Lung (tissue), 12 donors: ENCODE results near the gene ANAPC5. TPM values are rescaled to one million over a fixed set of nuclear protein-coding genes. Genes with fewer than 3 reads are reported as not detected.

Experiments used
- ATAC-seq: fragments of 200-7000 bp; cut with Tn5 transposase; one replicate; pipeline ENCODE4 v1.9.1; 2020; ENCODE audit warnings: moderate number of reproducible peaks; ENCODE audit not compliant: insufficient read depth, low FRiP score
- DNase-seq, 3 donors: peaks; one replicate each; pipeline ENCODE4 v3.0.0-alpha.2; 2013 to 2017
- H3K27ac ChIP-seq, 2 donors: one replicate each; pipeline ENCODE4 v1.5.1; 2013; ENCODE audit warnings: mild to moderate bottlenecking in 2 of 2, moderate library complexity in 2 of 2, control low read depth in 1 of 2, inconsistent platforms in 1 of 2, low read depth in 1 of 2, low read length in 1 of 2
- H3K27me3 ChIP-seq, 3 donors: one replicate each; pipeline ENCODE4 v1.5.1; 2013; ENCODE audit warnings: low read length in 2 of 3; ENCODE audit not compliant: control insufficient read depth in 3 of 3, insufficient read depth in 3 of 3
- H3K36me3 ChIP-seq, 4 donors: one replicate each; pipeline ENCODE4 v1.5.1; 2013; ENCODE audit warnings: low read length in 4 of 4, mild to moderate bottlenecking in 1 of 4, moderate library complexity in 1 of 4; ENCODE audit not compliant: control insufficient read depth in 4 of 4, insufficient read depth in 4 of 4
- H3K4me1 ChIP-seq, 5 donors: one replicate each; pipeline ENCODE4 v1.5.1; 2013; ENCODE audit warnings: low read length in 5 of 5, mild to moderate bottlenecking in 2 of 5, moderate library complexity in 1 of 5; ENCODE audit not compliant: control insufficient read depth in 5 of 5, insufficient read depth in 5 of 5
- H3K4me3 ChIP-seq: one replicate; pipeline ENCODE4 v1.5.1; 2013; ENCODE audit warnings: mild to moderate bottlenecking, control low read depth, moderate library complexity
- H3K9ac ChIP-seq, 2 donors: one replicate each; pipeline ENCODE4 v1.5.1; 2013; ENCODE audit warnings: low read length in 2 of 2, control low read depth in 1 of 2; ENCODE audit not compliant: insufficient read depth in 1 of 2
- H3K9me3 ChIP-seq, 4 donors: one replicate each; pipeline ENCODE4 v1.5.1; 2013; ENCODE audit warnings: low read length in 3 of 4, mild to moderate bottlenecking in 1 of 4, moderate library complexity in 1 of 4; ENCODE audit not compliant: control insufficient read depth in 4 of 4, insufficient read depth in 3 of 4
- CTCF ChIP-seq: IDR thresholded peaks from 2 replicates; pipeline ENCODE4 v1.5.1; 2012; ENCODE audit warnings: mild to moderate bottlenecking; ENCODE audit errors: control extremely low read depth, extremely low read depth
- WGBS, 2 donors: extraction: QIAGEN DNeasy Blood & Tissue Kit; methylation state at CpG; one replicate each; pipeline ENCODE4 v1.1.7; 2013; 5-methylcytosine and 5-hydroxymethylcytosine counted together
- polyA plus RNA-seq, 2 donors: library from polyadenylated mRNA; stranded (reverse); fragments of 200-250 nt; gene quantifications; one replicate each; pipeline ENCODE4 v1.2.1, GENCODE V29; 2013
- total RNA-seq, 2 donors: library from RNA; depleted of rRNA in 1 of 2; stranded (reverse); fragments of >200 nt in 1 of 2; gene quantifications; one replicate each; pipeline ENCODE4 v1.2.1, GENCODE V29; 2014 to 2021
- donor health status: control.
- donor health status: control.
- donor health status: Bipolar disorder and iron deficiency.
- donor health status: healthy.
- donor health status: DM: yes; HTN: yes; CAD: no.

ANAPC5 gene
- total and polyA plus RNA-seq, 4 donors = 80.9 to 164 (median 89.3) TPM

GRCh38 chr12:121261398-121261797, 90.8 kb downstream of the ANAPC5 start:
- WGBS, 2 donors = 95 to 97% methylated on average over 6 of the region's 6 CpGs

GRCh38 chr12:121260091-121260490, 92.1 kb downstream of the ANAPC5 start:
- ATAC-seq (no peak), DNase-seq (no peak)
- H3K9me3 ChIP-seq = no peaks in the 10 kb centered on the region
- no peaks in the 10 kb centered on the region for H3K4me1 ChIP-seq
- WGBS, 2 donors = 94 to 97% methylated on average over 7 of the region's 7 CpGs
- peaks cover 5 to 32% (median 18%) of the 10 kb centered on the region in 4 donors for H3K36me3 ChIP-seq
- no peak overlapping the region for H3K27ac ChIP-seq
- no peak for TF ChIP-seq CTCF
- no peaks in the 10 kb centered on the region for H3K27me3 ChIP-seq
- no peak overlapping the region for H3K4me3 ChIP-seq
- H3K9ac ChIP-seq = no peak overlapping the region

More at GRCh38 chr12:121261398-121261797, 90.8 kb downstream of the ANAPC5 start:
- peaks cover 7 to 36% (median 18%) of the 10 kb centered on the region in 4 donors for H3K36me3 ChIP-seq
- ATAC-seq = no peak
- no peak for DNase-seq
- H3K9me3 ChIP-seq = no peaks in the 10 kb centered on the region
- no peaks in the 10 kb centered on the region for H3K4me1 ChIP-seq
- no peak overlapping the region for H3K4me3 ChIP-seq
- no peak for TF ChIP-seq CTCF
- no peak overlapping the region for H3K27ac ChIP-seq
- H3K9ac ChIP-seq = no peak overlapping the region
- no peaks in the 10 kb centered on the region for H3K27me3 ChIP-seq

GRCh38 chr12:121259074-121259473, 93.1 kb downstream of the ANAPC5 start:
- no peaks in the 10 kb centered on the region for H3K4me1 ChIP-seq
- H3K27ac ChIP-seq = no peak overlapping the region
- no peaks in the 10 kb centered on the region for H3K27me3 ChIP-seq
- WGBS, 2 donors = 98% methylated on average over 11 of the region's 11 CpGs
- DNase-seq (no peak), ATAC-seq (no peak)
- no peaks in the 10 kb centered on the region for H3K9me3 ChIP-seq
- no peak overlapping the region for H3K4me3 ChIP-seq
- H3K9ac ChIP-seq = no peak overlapping the region
- TF ChIP-seq CTCF = no peak
- peaks cover 0 to 31% (median 22%) of the 10 kb centered on the region in 4 donors for H3K36me3 ChIP-seq

Other genes with a start within 250 kb of the ANAPC5 start
- 10 to 100 TPM in 1 of 2 donors, 1 to 10 TPM in 1; 5.3 to 17.1 TPM for gene P2RX7, start 219.5 kb downstream of the ANAPC5 start, total RNA-seq
- 10 to 100 TPM in 1 of 2 donors, 1 to 10 TPM in 1; 5.3 to 11.4 TPM for gene P2RX7, start 219.5 kb downstream of the ANAPC5 start, polyA plus RNA-seq
- gene P2RX4, start 142.3 kb downstream of the ANAPC5 start, total RNA-seq = 10 to 100 TPM; 38.7 to 60.4 TPM
- 10 to 100 TPM; 29.5 to 54.1 TPM for gene P2RX4, start 142.3 kb downstream of the ANAPC5 start, polyA plus RNA-seq
- gene CAMKK2, start 55.7 kb downstream of the ANAPC5 start, total RNA-seq = 10 to 100 TPM; 26.3 to 45.8 TPM
- gene CAMKK2, start 55.7 kb downstream of the ANAPC5 start, polyA plus RNA-seq = 10 to 100 TPM; 12.0 to 46.3 TPM
- gene RNF34, start 47.7 kb upstream of the ANAPC5 start, total RNA-seq = 10 to 100 TPM; 41.4 to 49.2 TPM
- 10 to 100 TPM; 13.9 to 22.2 TPM for gene RNF34, start 47.7 kb upstream of the ANAPC5 start, polyA plus RNA-seq
- 10 to 100 TPM; 30.6 to 44.5 TPM for gene KDM2B, start 228.6 kb upstream of the ANAPC5 start, total RNA-seq
- gene KDM2B, start 228.6 kb upstream of the ANAPC5 start, polyA plus RNA-seq = 10 to 100 TPM; 13.8 to 18.6 TPM